B cell (primary cell): ENCODE results near the gene OSBP2. TPM values are rescaled to one million over a fixed set of nuclear protein-coding genes. Genes with fewer than 3 reads are reported as not detected.

Source experiments
- ATAC-seq: fragments of 200-7000 bp; cut with Tn5 transposase; one replicate; pipeline ENCODE4 v1.10.0; 2021; ENCODE audit warnings: low read depth, mild to moderate bottlenecking, moderate number of reproducible peaks, moderate library complexity
- CTCF ChIA-PET: fragments of 350-600 bp; sonication (Branson Sonifier 250); formaldehyde crosslinking; loops from one replicate; lab custom pipeline; 2021; ENCODE audit warnings: antibody characterized with exemption, inconsistent platforms; lab: Charles Lee
- POLR2A ChIA-PET: fragments of 350-600 bp; sonication (Branson Sonifier 250); formaldehyde crosslinking; loops from one replicate; lab custom pipeline; 2021; ENCODE audit warnings: antibody characterized with exemption; lab: Charles Lee
- DNase-seq: peaks from one replicate; pipeline ENCODE4 v3.0.0; 2013
- H2AFZ ChIP-seq: 2 replicates; pipeline ENCODE4 v1.6.1; 2012; ENCODE audit warnings: mild to moderate bottlenecking, low read depth, low read length; ENCODE audit not compliant: insufficient read depth, poor library complexity, severe bottlenecking
- H3K27ac ChIP-seq, 2 donors: 1 replicate in 1 of 2; 2 replicates in 1 of 2; pipeline ENCODE4 v1.5.1; 2012 to 2013; ENCODE audit warnings: low read length in 2 of 2, mild to moderate bottlenecking in 2 of 2, moderate library complexity in 1 of 2
- H3K27me3 ChIP-seq, 4 experiments: fragments of 200-600 bp in 1 of 4; sonication (generic) in 1 of 4; replicated peaks in 1 of 4; 1 replicate in 2 of 4; 2 replicates in 2 of 4; pipeline versions ENCODE4 v1.6.1 to v1.7.0; 2013 to 2016; ENCODE audit warnings: low read length in 3 of 4, mild to moderate bottlenecking in 2 of 4, mixed read lengths in 1 of 4, moderate library complexity in 1 of 4; ENCODE audit not compliant: insufficient read depth in 4 of 4, control insufficient read depth in 3 of 4; ENCODE audit errors: control extremely low read depth in 1 of 4
- H3K36me3 ChIP-seq, 2 experiments: replicated peaks in 1 of 2; 1 replicate in 1 of 2; 2 replicates in 1 of 2; pipeline versions ENCODE4 v1.6.1 to v1.7.1; 2013; ENCODE audit warnings: low read length in 1 of 2; ENCODE audit not compliant: insufficient read depth in 2 of 2, control insufficient read depth in 1 of 2; ENCODE audit errors: control extremely low read depth in 1 of 2, extremely low read depth in 1 of 2
- H3K4me1 ChIP-seq, 2 donors: fragments of 200-600 bp in 1 of 2; sonication (generic) in 1 of 2; 1 replicate in 1 of 2; 2 replicates in 1 of 2; pipeline versions ENCODE4 v1.5.1 to v1.6.1; 2013 to 2017; ENCODE audit warnings: low read length in 2 of 2; ENCODE audit not compliant: control insufficient read depth in 2 of 2, insufficient read depth in 2 of 2
- H3K4me2 ChIP-seq: replicated peaks from 2 replicates; pipeline ENCODE3; 2012; ENCODE audit warnings: mild to moderate bottlenecking, low read depth, low read length; ENCODE audit not compliant: poor library complexity, severe bottlenecking
- H3K4me3 ChIP-seq, 5 experiments: fragments of 200-600 bp in 1 of 5; sonication (generic) in 1 of 5; 1 replicate in 3 of 5; 2 replicates in 2 of 5; pipeline versions ENCODE4 v1.5.1 to v1.7.0; 2011 to 2016; ENCODE audit warnings: low read length in 4 of 5, mild to moderate bottlenecking in 4 of 5, low read depth in 2 of 5, control low read depth in 1 of 5, moderate library complexity in 1 of 5; ENCODE audit not compliant: insufficient read depth in 1 of 5; ENCODE audit errors: control extremely low read depth in 1 of 5, extremely low read depth in 1 of 5
- H3K79me2 ChIP-seq: fragments of 200-600 bp; sonication (generic); one replicate; pipeline ENCODE4 v1.6.0; 2016; ENCODE audit warnings: low read length; ENCODE audit not compliant: control insufficient read depth, insufficient read depth
- H3K9ac ChIP-seq: fragments of 200-600 bp; sonication (generic); 2 replicates; pipeline ENCODE4 v1.6.1; 2017; ENCODE audit warnings: mild to moderate bottlenecking, low read length, moderate library complexity
- H3K9me3 ChIP-seq, 3 donors: one replicate each; pipeline versions ENCODE4 v1.6.1 to v1.7.1; 2013; ENCODE audit warnings: low read length in 2 of 3; ENCODE audit not compliant: control insufficient read depth in 2 of 3, insufficient read depth in 1 of 3; ENCODE audit errors: control extremely low read depth in 1 of 3
- H4K20me1 ChIP-seq: 2 replicates; pipeline ENCODE4 v1.6.0; 2012; ENCODE audit warnings: mild to moderate bottlenecking, low read length; ENCODE audit not compliant: insufficient read depth, control insufficient read depth, poor library complexity, severe bottlenecking
- H3K27ac Mint-ChIP-seq: one replicate; pipeline ENCODE4 v1.8.0; 2021; ENCODE audit warnings: mixed read lengths
- H3K27me3 Mint-ChIP-seq: one replicate; pipeline ENCODE4 v1.8.0; 2021; ENCODE audit warnings: mixed read lengths
- H3K4me1 Mint-ChIP-seq: one replicate; pipeline ENCODE4 v1.8.0; 2021; ENCODE audit warnings: mixed read lengths
- H3K4me3 Mint-ChIP-seq: one replicate; pipeline ENCODE4 v1.8.0; 2021; ENCODE audit warnings: mixed read lengths
- H3K9me3 Mint-ChIP-seq: one replicate; pipeline ENCODE4 v1.8.0; 2022; ENCODE audit warnings: mixed read lengths; ENCODE audit not compliant: insufficient read depth
- EZH2 ChIP-seq: IDR thresholded peaks from 2 replicates; pipeline ENCODE4 v1.6.1; 2012; ENCODE audit warnings: borderline replicate concordance, low read depth, mild to moderate bottlenecking, moderate library complexity, low read length; ENCODE audit not compliant: insufficient read depth, poor library complexity, severe bottlenecking
- WGBS: methylation state at CpG from one replicate; pipeline ENCODE4 v1.1.5; 2013; ENCODE audit warnings: missing lambda C conversion rate; ENCODE audit not compliant: insufficient coverage; 5-methylcytosine and 5-hydroxymethylcytosine counted together
- intact Hi-C: fragments of 100-400 bp; cut with micrococcal nuclease; formaldehyde crosslinking; loops from one replicate; pipeline ENCODE4 v1.10.0; 2022
- polyA plus RNA-seq: library from polyadenylated mRNA; depleted of rRNA; stranded (reverse); fragments of >200 nt; gene quantifications from 2 replicates; pipeline ENCODE4 v1.2.3, GENCODE V29; 2012
- total RNA-seq, 2 donors: library from RNA; stranded (reverse); fragments of 120-200 nt in 1 of 2; gene quantifications; 1 replicate in 1 of 2; 2 replicates in 1 of 2; pipeline versions ENCODE4 v1.2.3 to v1.2.4, GENCODE V29; 2013 to 2022
- TF ChIP-seq, protein P1 (sequence below): fragments of 200-600 bp; IDR thresholded peaks from one replicate; pipeline ENCODE4 v1.8.0; 2022; ENCODE audit warnings: antibody characterized with exemption, mild to moderate bottlenecking

Gene OSBP2
- total and polyA plus RNA-seq, 2 donors (not counting 1 experiment from before 2014, with no cell fraction given) = 0.10 to 1.0 TPM

DNA sequence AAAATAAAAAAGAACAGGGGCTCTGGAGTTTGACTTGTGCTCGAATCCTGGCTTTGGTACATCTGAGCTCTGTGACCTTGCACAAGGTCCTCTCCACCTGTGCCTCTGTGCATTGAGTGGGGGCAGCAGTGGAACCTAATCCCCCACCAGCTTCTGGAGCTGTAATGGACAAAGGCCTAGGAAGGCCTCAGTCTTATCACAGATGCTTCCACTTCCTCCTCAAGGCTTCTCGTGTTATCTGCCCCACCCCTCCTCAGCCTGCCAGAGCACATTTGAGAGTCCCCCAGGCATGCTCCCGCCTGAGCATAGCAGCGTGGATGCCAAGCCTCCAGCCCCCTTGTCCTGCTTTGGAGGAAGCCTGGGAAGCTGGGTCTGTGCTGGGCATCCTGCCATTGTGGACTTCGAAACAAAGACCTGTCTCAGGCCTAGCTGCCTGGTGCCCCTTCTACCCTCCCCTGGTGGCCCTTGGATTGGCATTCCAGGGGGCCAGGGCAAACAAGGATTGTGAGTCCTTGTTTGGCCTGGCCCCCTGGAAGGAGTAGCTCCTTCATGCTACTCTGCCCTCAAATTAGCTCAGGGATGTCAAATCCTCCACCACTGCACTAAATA is 44.1 kb upstream of the OSBP2 start:
- Mint-ChIP-seq H3K4me1 (peaks cover 9% of the 10 kb centered on the region), H3K4me3 (no peak overlapping the region), H3K9me3 (no peaks in the 10 kb centered on the region), H3K27me3 (no peaks in the 10 kb centered on the region), H3K27ac (no peak overlapping the region)
- Histone ChIP-seq H3K4me1 (peaks cover 0 to 7% of the 10 kb centered on the region in 2 donors), H3K27ac (no peak overlapping the region), H3K9ac (no peak overlapping the region), H3K9me3 (no peaks in the 10 kb centered on the region), H4K20me1 (no peaks in the 10 kb centered on the region), H3K4me2 (no peak overlapping the region), H3K79me2 (no peaks in the 10 kb centered on the region), H3K27me3 (no peaks in the 10 kb centered on the region), H3K36me3 (no peaks in the 10 kb centered on the region), H2AFZ (no peak overlapping the region), H3K4me3 (no peak overlapping the region)
- TF ChIP-seq, protein P1, sequence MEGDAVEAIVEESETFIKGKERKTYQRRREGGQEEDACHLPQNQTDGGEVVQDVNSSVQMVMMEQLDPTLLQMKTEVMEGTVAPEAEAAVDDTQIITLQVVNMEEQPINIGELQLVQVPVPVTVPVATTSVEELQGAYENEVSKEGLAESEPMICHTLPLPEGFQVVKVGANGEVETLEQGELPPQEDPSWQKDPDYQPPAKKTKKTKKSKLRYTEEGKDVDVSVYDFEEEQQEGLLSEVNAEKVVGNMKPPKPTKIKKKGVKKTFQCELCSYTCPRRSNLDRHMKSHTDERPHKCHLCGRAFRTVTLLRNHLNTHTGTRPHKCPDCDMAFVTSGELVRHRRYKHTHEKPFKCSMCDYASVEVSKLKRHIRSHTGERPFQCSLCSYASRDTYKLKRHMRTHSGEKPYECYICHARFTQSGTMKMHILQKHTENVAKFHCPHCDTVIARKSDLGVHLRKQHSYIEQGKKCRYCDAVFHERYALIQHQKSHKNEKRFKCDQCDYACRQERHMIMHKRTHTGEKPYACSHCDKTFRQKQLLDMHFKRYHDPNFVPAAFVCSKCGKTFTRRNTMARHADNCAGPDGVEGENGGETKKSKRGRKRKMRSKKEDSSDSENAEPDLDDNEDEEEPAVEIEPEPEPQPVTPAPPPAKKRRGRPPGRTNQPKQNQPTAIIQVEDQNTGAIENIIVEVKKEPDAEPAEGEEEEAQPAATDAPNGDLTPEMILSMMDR = no peak
- no peak for TF ChIP-seq EZH2
- CTCF ChIA-PET = interaction anchor here (0.8 to 3.9 kb wide), 4 partner anchors 12 to 17 kb away, joined by 3 to 20 read pairs (median 4); partner anchors contain the start of gene SLC35E4
- 68% methylated on average over 4 of the region's 5 CpGs for WGBS
- intact Hi-C loops = no loop called here
- POLR2A ChIA-PET = interaction anchor here (0.6 kb wide), 1 partner anchor 16 kb away, joined by 4 read pairs; no protein-coding TSS in a partner anchor
- no peak for ATAC-seq
- DNase-seq = no peak

DNA sequence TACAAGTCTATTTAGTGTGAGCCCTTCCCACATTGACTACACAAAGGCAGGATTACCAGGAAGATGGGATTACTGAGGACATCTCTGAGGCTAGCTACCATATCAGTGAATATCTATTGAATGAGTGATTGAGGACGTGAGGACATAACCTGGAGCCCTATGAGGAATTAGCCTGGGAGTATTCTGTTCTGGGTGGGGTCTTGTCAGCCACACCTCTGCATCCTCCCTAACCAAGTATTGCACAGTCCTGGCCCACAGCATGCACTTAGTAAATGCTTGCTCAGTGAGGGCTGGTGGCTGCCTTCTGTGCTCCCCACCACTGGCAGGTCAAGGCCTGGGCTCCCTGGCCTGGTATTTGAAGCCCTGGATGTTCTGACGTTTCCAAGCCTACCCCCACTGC is 41.8 kb upstream of the OSBP2 start:
- ChIA-PET CTCF (interaction anchor here (0.5 kb wide), 1 partner anchor 1613 kb away, joined by 3 read pairs; no protein-coding TSS in a partner anchor), POLR2A (no interaction called here)
- Mint-ChIP-seq H3K27me3 (no peaks in the 10 kb centered on the region), H3K9me3 (no peaks in the 10 kb centered on the region), H3K4me1 (peaks cover 9% of the 10 kb centered on the region), H3K4me3 (no peak overlapping the region), H3K27ac (no peak overlapping the region)
- DNase-seq = no peak
- TF ChIP-seq EZH2 = no peak
- TF ChIP-seq, protein P1 = no peak
- Histone ChIP-seq H3K79me2 (no peaks in the 10 kb centered on the region), H3K27me3 (no peaks in the 10 kb centered on the region), H4K20me1 (no peaks in the 10 kb centered on the region), H3K4me2 (no peak overlapping the region), H3K27ac (no peak overlapping the region), H3K36me3 (no peaks in the 10 kb centered on the region), H3K9ac (no peak overlapping the region), H3K9me3 (no peaks in the 10 kb centered on the region), H2AFZ (no peak overlapping the region), H3K4me1 (peaks cover 0 to 7% of the 10 kb centered on the region in 2 donors), H3K4me3 (no peak overlapping the region)
- WGBS = 88% methylated on average over 1 of the region's 2 CpGs
- ATAC-seq = no peak
- intact Hi-C loops = no loop called here
